ENCODE data around the gene PRXL2B.

Gene PRXL2B

GRCh38 chr1:2639607-2640521 is 53.3 kb downstream of the PRXL2B start:
- no peak for DNase-seq

DNA sequence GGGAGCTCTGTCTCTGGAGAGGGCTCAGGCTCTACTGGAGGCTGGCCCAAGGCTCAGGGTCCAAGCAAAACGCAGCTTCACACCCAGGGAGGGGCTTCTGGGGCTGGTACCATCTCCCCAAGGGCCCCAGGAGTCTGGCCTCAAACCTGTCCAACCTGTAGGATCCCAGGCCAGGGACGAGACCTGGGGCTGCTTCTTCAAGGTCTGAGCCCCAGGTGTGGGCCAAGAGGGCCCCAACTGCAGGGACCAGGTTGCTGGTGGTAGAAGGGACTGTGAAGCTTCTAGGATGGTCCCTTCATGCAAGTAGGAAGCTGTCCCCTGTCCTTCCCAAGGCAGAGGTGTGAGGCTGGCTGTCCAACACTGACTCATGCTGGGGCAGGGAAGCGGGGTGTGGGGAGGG is 54.0 kb downstream of the PRXL2B start:
- DNase-seq = no peak
